Measurements from ENCODE around the gene NLRP6.
"Not testable (repeated sequence)": the region's sequence is repeated elsewhere in the genome, so short reads cannot be mapped to it uniquely, and the experiment has no call there.

NLRP6 gene

DNA sequence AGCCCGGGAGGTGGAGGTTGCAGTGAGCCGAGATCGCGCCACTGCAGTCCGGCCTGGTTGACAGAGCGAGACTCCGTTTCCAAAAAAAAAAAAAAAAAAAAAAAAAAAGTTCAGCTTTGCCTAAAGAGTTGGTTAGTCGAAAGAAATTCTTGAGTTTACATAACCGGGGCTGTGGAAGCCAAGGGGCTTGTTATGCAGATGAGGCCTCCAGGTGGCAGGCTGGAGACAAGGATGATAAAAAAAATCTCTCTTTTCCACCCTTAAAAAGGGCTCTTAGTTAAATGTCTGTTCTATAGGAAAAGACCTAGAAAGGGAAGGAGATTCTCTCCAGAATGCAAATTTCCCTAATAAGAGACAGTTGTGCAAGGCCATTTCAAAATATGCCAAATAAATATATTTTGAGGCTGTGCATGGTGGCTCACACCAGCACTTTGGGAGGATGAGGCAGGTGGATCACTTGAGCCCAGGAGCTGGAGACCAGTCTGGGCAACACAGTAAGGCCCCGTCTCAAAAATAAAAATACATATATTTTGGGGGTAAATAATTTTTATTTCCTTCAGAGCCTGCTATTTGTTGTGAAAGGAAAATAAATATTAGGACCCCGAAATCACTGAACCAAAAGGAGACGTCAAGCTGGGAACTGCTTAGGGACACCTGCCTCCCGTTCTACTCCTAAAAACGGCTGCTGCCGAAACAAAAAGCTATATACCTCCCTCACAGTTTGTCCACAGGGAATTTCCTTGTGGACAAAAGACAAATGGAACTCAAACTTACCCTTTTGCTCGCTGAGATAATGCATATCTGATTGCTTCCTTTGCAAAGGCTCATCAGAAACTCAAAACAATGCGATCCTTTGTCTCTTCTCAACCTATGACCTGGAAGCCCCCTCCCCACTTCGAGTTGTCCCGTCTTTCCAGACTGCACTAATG, 27.0 kb downstream of the NLRP6 start:
- in situ Hi-C loops (cut with MboI; ENCODE audit: low sequenced_read_pairs, unreplicated experiment), result no loop called here
- DNase-seq (ENCODE audit: low spot score), result peak; percentile 77
- TF ChIP-seq CTCF (IDR thresholded peaks at IDR 0.05; ENCODE audit: borderline replicate concordance, control extremely low read depth, extremely low read depth, insufficient read depth, missing control alignments), result peak; percentile 62

- DNase-seq (ENCODE audit: low spot score), result no peak
- no peak for TF ChIP-seq CTCF (IDR thresholded peaks at IDR 0.05; ENCODE audit: borderline replicate concordance, control extremely low read depth, extremely low read depth, insufficient read depth, missing control alignments)
- in situ Hi-C loops (cut with MboI; ENCODE audit: low sequenced_read_pairs, unreplicated experiment), result no loop called here
Observed at GRCh38 chr11:305844-306211, 27.6 kb downstream of the NLRP6 start.

DNA sequence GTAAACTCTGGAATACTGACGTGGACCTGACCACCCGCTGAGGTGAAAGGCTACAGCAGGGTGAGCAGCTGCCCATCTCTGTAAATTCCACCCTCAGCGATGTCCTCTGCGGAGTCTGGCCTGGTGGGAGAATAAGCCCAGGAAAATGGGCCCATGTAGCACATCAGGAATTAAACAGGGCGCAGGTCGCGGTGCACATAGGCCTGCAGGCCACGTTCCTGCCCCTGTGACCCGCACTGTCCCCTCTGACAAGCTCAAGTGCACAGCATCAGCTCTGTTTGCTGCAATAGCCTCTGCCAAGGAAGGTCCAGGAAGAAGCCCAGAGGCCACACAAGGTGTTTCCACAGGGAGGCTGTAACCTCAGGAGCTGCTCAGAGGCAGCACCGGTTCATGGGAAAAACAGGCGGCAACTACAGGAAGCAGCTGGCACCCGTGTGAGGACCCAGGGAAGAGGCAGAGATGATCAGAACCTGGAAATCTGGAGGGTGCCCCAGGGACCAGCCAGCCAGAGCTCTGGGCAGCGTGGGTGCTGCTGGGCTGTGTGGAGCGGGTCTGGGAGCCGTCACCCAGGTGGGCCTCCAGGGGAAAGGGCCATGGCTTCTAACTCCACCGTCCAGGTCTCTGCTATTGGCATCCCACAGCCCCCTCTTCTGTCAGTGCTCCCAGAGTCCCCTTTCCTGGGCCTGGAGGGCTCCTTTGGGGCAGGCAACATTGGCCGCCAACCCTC, 28.6 kb downstream of the NLRP6 start:
- TF ChIP-seq CTCF (IDR thresholded peaks at IDR 0.05; ENCODE audit: borderline replicate concordance, control extremely low read depth, extremely low read depth, insufficient read depth, missing control alignments), result no peak
- in situ Hi-C loops (cut with MboI; ENCODE audit: low sequenced_read_pairs, unreplicated experiment), result no loop called here
- no peak for DNase-seq (ENCODE audit: low spot score)

DNA sequence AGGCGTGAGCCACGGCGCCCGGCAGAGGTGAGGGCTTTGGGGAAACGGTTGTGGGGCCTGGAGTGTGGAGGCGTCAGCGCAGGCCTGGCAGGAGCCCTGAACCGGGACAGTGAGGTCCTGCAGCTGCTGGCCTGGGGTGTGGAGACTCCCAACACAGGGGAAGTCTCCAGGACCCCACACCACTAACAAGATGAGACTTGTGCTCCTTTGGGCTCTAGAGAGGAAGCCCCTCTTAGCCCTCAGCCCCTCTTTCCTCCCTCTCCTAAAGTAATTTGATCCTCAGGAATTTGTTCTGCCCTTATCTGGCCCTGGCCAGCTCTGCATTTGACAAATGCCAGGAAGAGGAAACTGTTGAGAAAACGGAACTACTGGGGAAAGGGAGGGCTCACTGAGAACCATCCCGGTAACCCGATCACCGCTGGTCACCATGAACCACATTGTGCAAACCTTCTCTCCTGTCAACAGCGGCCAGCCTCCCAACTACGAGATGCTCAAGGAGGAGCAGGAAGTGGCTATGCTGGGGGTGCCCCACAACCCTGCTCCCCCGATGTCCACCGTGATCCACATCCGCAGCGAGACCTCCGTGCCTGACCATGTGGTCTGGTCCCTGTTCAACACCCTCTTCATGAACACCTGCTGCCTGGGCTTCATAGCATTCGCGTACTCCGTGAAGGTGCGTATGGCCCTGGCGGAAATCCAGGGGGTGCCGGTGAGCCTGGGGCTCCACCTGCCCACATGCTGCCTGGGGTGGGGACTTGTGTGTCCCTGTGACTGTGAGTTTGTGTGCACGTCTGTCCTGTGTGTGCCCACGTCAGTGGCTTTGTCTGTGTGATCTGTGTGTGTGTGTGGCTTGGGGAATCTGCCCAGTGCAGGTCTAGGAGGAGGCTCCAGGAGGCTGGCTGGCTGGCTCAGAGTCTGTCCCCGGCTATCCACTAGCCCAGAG, 29.8 kb downstream of the NLRP6 start, which contains the start of gene IFITM2:
TSS of gene IFITM2 (plus strand) at position 51 of the 943 bp plus-strand sequence. CDS start at position 428, 377 bp downstream.
- in situ Hi-C loops (cut with MboI; ENCODE audit: low sequenced_read_pairs, unreplicated experiment), result not testable (repeated sequence)

GRCh38 chr11:308740-309665, 30.8 kb downstream of the NLRP6 start:
- DNase-seq (ENCODE audit: low spot score); in situ Hi-C loops (cut with MboI; ENCODE audit: low sequenced_read_pairs, unreplicated experiment): not testable (repeated sequence)

More for the DNA sequence above, 29.8 kb downstream of the NLRP6 start, which contains the start of gene IFITM2:
- peak; percentile 58 for DNase-seq (ENCODE audit: low spot score)

- DNase-seq (ENCODE audit: low spot score); in situ Hi-C loops (cut with MboI; ENCODE audit: low sequenced_read_pairs, unreplicated experiment): not testable (repeated sequence)
Observed at GRCh38 chr11:309979-310572, 31.9 kb downstream of the NLRP6 start.

DNA sequence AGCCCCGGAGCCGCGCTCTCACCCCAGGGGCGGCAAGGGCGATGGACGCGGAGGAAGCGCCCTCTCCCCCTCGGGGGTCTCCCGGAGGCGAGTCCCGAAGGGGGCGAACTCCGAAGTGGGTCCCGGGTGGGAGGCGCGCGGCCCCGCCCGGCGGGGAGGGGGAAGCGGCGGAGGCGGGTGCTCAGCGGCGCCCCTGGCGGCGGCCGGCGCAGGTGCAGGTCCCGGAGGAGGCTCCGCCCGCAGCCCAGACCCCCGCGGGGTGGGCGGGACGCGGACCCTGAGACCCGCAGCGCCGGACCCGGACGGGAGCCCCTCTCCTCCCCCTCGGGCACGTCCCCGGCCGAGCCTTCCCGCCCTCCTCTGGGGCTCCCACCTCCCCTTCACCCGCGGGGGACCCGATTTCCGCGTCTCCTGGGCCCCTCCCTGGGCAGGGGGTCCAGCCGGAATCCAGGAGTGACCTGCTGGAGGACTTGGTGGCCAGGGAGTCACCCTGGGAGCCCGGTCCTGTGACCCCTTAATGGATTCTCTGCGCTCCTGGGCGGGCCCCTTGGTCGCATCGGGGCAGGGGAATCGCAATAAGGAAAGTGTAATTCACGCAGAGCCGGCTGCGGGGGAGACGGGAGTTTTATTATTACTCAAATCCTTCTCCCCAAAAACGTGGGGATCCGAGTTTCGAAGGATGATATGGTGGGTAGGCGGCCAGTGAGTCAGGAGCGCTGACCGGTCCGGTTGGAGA, 33.0 kb downstream of the NLRP6 start:
- DNase-seq (ENCODE audit: low spot score); in situ Hi-C loops (cut with MboI; ENCODE audit: low sequenced_read_pairs, unreplicated experiment): not testable (repeated sequence)

All from GM13976 (cell line).